BLaER1 (cell line): Measurements from ENCODE around the gene TMEM80.

Experiments
- H3K27ac ChIP-seq: shearing (Covaris generic); formaldehyde crosslinking; 2 replicates; pipeline ENCODE4 v1.8.1; 2022
- H3K27me3 ChIP-seq: shearing (Covaris generic); formaldehyde crosslinking; 2 replicates; pipeline ENCODE4 v1.8.1; 2022
- H3K36me3 ChIP-seq: shearing (Covaris generic); formaldehyde crosslinking; 2 replicates; pipeline ENCODE4 v1.8.1; 2022
- H3K4me1 ChIP-seq: shearing (Covaris generic); formaldehyde crosslinking; 2 replicates; pipeline ENCODE4 v1.8.1; 2022
- H3K4me2 ChIP-seq: shearing (Covaris generic); formaldehyde crosslinking; 2 replicates; pipeline ENCODE4 v1.8.1; 2022
- H3K4me3 ChIP-seq: shearing (Covaris generic); formaldehyde crosslinking; 2 replicates; pipeline ENCODE4 v1.8.1; 2022
- H3K9ac ChIP-seq: shearing (Covaris generic); formaldehyde crosslinking; 2 replicates; pipeline ENCODE4 v1.8.1; 2022
- H3K9me3 ChIP-seq: shearing (Covaris generic); formaldehyde crosslinking; 2 replicates; pipeline ENCODE4 v1.8.1; 2022
- H4K20me1 ChIP-seq: shearing (Covaris generic); formaldehyde crosslinking; 2 replicates; pipeline ENCODE4 v1.8.1; 2022
- Cebpa-rat ChIP-seq: shearing (Covaris generic); IDR thresholded peaks from 2 replicates; pipeline ENCODE4 v1.8.1; 2022

TMEM80 gene

DNA sequence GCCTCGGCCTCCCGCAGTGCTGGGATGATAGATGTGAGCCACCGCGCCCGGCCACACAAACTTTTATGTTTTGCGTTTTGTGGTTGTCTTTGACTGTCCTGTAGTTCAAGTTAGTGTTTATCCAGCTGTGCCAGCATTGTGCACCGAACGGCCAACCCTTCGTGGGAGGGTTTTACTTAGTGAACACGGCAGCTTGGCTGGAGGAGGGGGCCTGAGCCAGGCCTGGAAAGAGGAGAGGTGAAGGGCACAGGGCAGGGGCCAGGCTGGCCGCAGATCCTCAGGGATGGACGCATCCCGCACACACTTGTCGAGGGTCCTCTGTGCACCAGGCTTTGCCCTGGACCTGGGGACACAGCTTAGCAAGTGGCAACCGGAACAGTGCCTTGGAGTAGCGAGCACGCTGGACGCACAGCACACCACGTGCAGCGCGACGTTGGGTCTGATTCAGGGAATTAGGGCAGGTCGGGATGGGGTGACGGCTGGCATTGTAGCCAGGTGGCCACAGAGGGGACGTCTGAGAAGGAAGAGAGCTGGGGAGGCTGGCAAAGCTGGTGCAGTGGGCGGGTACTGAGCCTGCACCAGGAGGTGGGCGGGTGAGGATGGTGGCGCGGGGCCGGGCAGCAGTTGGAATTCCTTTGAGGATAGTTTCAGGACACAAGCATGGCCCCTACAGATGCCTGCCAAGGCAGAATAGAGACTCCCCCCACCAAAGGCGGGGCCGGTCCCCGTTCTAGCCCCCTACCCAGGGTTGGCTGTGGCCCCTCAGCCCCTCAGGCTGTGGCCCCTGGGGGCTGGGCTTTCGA, 23.8 kb downstream of the TMEM80 start:
- peaks cover 44% of the 10 kb centered on the region for H3K27me3 ChIP-seq
- no peaks in the 10 kb centered on the region for H3K9me3 ChIP-seq
- no peak for TF ChIP-seq Cebpa-rat
- H3K36me3 ChIP-seq = no peaks in the 10 kb centered on the region
- H3K4me3 ChIP-seq = no peak overlapping the region
- H4K20me1 ChIP-seq = peaks cover 17% of the 10 kb centered on the region
- peak overlapping the region; percentile 95 for H3K4me2 ChIP-seq
- H3K27ac ChIP-seq = no peak overlapping the region
- peaks cover 35% of the 10 kb centered on the region for H3K4me1 ChIP-seq
- no peak overlapping the region for H3K9ac ChIP-seq

DNA sequence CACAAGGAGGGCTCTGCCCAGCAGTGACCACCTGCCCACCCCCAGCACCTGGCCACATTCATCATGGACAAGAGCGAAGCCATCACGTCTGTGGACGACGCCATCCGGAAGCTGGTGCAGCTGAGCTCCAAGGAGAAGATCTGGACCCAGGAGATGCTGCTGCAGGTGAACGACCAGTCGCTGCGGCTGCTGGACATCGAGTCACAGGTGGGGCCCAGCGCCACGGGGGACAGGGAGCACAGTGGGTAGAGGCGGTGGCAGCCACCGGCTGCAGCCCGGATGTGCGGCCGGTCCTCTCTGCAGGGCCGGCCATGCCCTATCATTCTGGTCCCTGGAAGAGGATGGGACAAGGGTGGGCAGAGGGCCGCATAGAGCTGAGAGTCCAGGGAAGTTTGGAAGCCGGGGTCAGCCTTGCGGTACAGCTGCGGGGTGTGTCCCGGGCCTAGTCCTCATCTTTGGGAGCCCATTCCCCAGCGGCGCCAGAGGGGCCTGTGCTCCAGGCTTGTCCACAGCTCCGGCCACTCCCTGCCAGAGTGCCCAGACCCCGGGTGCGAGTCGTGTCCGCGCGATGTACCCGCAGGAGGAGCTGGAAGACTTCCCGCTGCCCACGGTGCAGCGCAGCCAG, 24.5 kb downstream of the TMEM80 start:
- Histone ChIP-seq H3K4me2 (peak overlapping the region; percentile 95), H3K4me1 (peaks cover 35% of the 10 kb centered on the region), H3K27ac (no peak overlapping the region), H4K20me1 (peaks cover 17% of the 10 kb centered on the region), H3K9ac (no peak overlapping the region), H3K4me3 (peak overlapping the region; percentile 59), H3K9me3 (no peaks in the 10 kb centered on the region), H3K27me3 (peaks cover 51% of the 10 kb centered on the region), H3K36me3 (no peaks in the 10 kb centered on the region)
- TF ChIP-seq Cebpa-rat = no peak

DNA sequence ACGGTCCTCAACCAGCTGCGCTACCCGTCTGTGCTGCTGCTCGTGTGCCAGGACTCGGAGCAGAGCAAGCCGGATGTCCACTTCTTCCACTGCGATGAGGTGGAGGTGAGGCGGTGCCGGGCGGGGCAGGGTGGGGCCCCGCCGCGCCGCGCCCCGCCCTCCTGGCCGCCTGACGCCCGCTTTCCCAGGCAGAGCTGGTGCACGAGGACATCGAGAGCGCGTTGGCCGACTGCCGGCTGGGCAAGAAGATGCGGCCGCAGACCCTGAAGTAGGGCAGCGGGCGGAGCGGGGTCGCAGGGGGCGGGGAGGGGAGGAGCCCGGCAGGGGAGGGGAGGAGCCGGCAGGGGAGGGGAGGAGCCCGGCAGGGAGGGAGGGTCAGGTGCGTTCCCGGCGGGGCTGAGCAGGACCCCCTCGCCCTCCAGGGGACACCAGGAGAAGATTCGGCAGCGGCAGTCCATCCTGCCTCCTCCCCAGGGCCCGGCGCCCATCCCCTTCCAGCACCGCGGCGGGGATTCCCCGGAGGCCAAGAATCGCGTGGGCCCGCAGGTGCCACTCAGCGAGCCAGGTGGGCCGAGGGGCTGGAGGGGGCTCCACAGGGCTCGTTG, 25.1 kb downstream of the TMEM80 start:
- Histone ChIP-seq H3K9me3 (no peaks in the 10 kb centered on the region), H4K20me1 (peaks cover 17% of the 10 kb centered on the region), H3K27me3 (peaks cover 57% of the 10 kb centered on the region), H3K4me2 (peak overlapping the region; percentile 95), H3K4me1 (peaks cover 41% of the 10 kb centered on the region), H3K9ac (no peak overlapping the region), H3K36me3 (no peaks in the 10 kb centered on the region), H3K4me3 (peak overlapping the region; percentile 59), H3K27ac (no peak overlapping the region)
- no peak for TF ChIP-seq Cebpa-rat

DNA sequence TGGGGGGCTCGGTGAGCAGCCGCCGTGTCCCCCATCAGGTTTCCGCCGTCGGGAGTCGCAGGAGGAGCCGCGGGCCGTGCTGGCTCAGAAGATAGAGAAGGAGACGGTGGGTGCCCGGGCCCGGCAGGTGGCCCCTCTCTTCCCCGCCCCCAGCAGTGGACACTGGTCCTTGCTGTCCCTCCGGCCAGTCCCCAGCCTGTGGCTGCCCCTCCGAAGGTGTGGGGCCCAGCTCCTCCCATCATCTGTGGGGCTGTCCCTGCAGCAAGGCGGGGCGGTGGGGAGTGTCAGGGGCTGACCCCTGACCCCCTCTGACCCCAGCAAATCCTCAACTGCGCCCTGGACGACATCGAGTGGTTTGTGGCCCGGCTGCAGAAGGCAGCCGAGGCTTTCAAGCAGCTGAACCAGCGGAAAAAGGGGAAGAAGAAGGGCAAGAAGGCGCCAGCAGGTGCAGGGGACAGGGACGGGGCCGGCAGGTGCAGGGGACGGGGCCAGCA, 25.7 kb downstream of the TMEM80 start:
- Histone ChIP-seq H4K20me1 (peaks cover 17% of the 10 kb centered on the region), H3K9ac (no peak overlapping the region), H3K27me3 (peaks cover 60% of the 10 kb centered on the region), H3K4me2 (peak overlapping the region; percentile 95), H3K36me3 (no peaks in the 10 kb centered on the region), H3K4me1 (peaks cover 42% of the 10 kb centered on the region), H3K9me3 (no peaks in the 10 kb centered on the region), H3K4me3 (peak overlapping the region; percentile 59), H3K27ac (no peak overlapping the region)
- no peak for TF ChIP-seq Cebpa-rat

DNA sequence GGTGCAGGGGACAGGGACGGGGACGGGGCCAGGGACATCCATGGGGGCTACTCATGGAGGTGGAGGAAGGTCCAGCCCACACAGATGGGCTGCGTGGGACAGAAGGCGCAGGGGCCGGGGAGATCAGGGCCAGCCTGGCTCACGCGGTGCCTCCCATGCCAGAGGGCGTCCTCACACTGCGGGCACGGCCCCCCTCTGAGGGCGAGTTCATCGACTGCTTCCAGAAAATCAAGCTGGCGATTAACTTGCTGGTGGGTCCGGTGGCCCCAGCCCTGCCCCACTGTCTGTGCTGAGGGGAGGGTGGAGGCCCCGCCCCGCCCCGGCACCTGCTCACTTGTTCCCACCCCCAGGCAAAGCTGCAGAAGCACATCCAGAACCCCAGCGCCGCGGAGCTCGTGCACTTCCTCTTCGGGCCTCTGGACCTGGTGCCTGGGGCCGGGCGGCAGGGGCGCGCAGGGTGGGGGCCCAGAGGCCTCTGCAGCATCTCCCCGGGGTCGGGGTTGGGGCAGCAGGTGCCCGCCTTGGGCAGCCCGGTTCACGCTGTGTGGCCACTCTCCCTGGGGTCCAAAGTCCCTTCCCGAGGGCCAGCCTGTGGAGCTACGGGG, 26.2 kb downstream of the TMEM80 start:
- H3K9ac ChIP-seq = peak overlapping the region; percentile 29; the same call in 1 of the 2 replicates
- H3K4me2 ChIP-seq = peak overlapping the region; percentile 95
- peaks cover 17% of the 10 kb centered on the region for H4K20me1 ChIP-seq
- TF ChIP-seq Cebpa-rat = no peak
- H3K4me1 ChIP-seq = peaks cover 48% of the 10 kb centered on the region
- H3K9me3 ChIP-seq = no peaks in the 10 kb centered on the region
- peaks cover 66% of the 10 kb centered on the region for H3K27me3 ChIP-seq
- H3K36me3 ChIP-seq = no peaks in the 10 kb centered on the region
- peak overlapping the region; percentile 59 for H3K4me3 ChIP-seq
- H3K27ac ChIP-seq = no peak overlapping the region

DNA sequence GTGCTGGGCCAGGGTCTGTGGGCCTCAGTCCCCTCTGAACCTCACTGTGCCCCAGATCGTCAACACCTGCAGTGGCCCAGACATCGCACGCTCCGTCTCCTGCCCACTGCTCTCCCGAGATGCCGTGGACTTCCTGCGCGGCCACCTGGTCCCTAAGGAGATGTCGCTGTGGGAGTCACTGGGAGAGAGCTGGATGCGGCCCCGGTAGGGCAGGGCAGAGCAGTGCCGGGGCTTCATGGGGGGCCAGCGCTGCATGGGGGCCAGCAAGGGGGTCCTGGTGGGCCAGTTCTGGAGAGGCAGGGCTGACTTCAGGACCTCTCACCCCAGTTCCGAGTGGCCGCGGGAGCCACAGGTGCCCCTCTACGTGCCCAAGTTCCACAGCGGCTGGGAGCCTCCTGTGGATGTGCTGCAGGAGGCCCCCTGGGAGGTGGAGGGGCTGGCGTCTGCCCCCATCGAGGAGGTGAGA, 26.8 kb downstream of the TMEM80 start:
- no peak for TF ChIP-seq Cebpa-rat
- Histone ChIP-seq H4K20me1 (peaks cover 17% of the 10 kb centered on the region), H3K4me1 (peaks cover 53% of the 10 kb centered on the region), H3K4me3 (peak overlapping the region; percentile 59), H3K9ac (peak overlapping the region; percentile 29; the same call in 1 of the 2 replicates), H3K36me3 (no peaks in the 10 kb centered on the region), H3K27ac (no peak overlapping the region), H3K9me3 (no peaks in the 10 kb centered on the region), H3K27me3 (peaks cover 71% of the 10 kb centered on the region), H3K4me2 (peak overlapping the region; percentile 95)

DNA sequence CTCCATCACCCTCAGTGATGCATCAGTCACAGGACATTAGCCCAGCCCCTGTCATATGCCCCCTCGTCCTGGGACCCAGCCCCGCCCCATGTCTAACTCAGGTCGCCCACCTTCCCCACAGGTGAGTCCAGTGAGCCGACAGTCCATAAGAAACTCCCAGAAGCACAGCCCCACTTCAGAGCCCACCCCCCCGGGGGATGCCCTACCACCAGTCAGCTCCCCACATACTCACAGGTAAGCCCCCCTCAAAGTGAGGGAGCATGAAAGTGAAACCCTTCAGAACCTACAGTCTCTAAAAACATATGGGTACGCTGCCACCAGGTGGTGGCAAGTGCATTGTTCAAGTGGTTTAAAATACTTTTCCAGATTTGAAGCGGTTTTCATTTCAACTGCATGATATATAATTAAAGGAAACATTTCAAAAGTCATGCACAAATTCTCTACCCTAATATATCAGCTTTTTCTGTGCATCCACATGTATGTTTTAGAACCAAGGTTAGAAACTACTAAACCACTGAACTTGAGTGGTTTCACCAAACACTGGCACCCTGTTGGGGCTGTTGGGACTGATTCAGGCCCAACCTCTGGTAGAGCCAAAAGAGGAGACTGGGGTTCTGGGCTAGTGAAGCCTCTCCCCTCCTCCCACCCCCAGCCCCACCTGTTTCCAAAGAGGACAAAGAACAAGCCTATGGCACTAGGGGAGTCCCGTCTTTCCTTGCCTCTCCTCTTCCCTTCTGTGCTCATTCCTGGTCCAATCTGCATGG, 27.7 kb downstream of the TMEM80 start:
- Histone ChIP-seq H3K9ac (no peak overlapping the region), H3K4me1 (peaks cover 62% of the 10 kb centered on the region), H3K27me3 (peaks cover 72% of the 10 kb centered on the region), H3K4me2 (peak overlapping the region; percentile 44), H3K36me3 (no peaks in the 10 kb centered on the region), H4K20me1 (peaks cover 17% of the 10 kb centered on the region), H3K9me3 (no peaks in the 10 kb centered on the region), H3K27ac (no peak overlapping the region), H3K4me3 (no peak overlapping the region)
- TF ChIP-seq Cebpa-rat = no peak

DNA sequence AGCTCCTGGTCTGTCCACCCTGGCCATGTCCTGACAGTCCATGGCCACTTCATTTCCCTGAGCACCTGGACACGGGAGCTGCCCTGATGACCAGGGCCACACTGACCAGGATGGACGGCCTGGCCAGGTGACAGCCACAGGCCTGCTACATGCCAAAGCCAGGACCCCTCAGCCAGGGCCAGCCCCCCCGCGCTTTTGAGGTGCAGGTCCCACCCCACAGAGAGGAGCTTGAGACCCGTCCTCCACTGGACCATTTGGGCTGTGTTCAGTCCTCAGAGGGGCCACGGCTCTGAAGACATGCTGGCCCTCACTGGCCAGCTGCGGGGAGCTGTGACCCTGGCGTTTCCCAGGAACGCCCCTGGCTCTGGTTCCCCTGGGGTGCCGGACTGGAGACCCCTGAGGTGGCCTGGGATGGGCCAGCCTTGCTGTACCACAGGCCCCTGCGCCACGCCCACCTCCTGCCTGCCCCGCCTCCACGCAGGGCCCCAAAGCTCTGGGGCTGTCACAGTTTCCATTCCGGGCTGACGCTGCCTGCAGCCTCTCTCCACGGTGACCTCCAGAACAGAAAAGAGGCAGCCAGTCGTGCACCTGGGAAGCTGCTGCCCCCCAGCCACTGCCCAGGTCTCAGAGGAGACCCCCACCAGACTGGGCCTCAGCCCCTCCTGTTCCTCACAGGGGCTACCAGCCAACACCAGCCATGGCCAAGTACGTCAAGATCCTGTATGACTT, 28.6 kb downstream of the TMEM80 start:
- H3K4me2 ChIP-seq = 0 out of 2 replicates have a peak overlapping the region, but pooled peaks have one; percentile 88
- H3K27ac ChIP-seq = no peak overlapping the region
- H4K20me1 ChIP-seq = peaks cover 17% of the 10 kb centered on the region
- H3K27me3 ChIP-seq = peaks cover 69% of the 10 kb centered on the region
- no peak for TF ChIP-seq Cebpa-rat
- H3K36me3 ChIP-seq = no peaks in the 10 kb centered on the region
- peaks cover 72% of the 10 kb centered on the region for H3K4me1 ChIP-seq
- no peak overlapping the region for H3K4me3 ChIP-seq
- H3K9ac ChIP-seq = no peak overlapping the region
- H3K9me3 ChIP-seq = no peaks in the 10 kb centered on the region
